Right lobe of liver (tissue), 4 donors: ENCODE data around the gene HKDC1.

Experiments used
- POLR2A ChIP-seq: fragments of 450-650 bp; IDR thresholded peaks from one replicate; pipeline ENCODE4 v1.6.1; 2017; ENCODE audit warnings: antibody characterized with exemption, mild to moderate bottlenecking
- TF ChIP-seq, protein P1 (sequence below), 4 donors: fragments of 200-600 bp in 3 of 4; fragments of 450-650 bp in 1 of 4; IDR thresholded peaks; one replicate each; pipeline versions ENCODE4 v1.5.1 to v1.8.0; 2016 to 2022; ENCODE audit warnings: antibody characterized with exemption in 4 of 4, mild to moderate bottlenecking in 2 of 4
- donor health status: DM: no; HTN: no; CAD: no.
- donor health status: DM: no; HTN: no; CAD: no.
- donor health status: DM: no; HTN: yes; CAD: no.

DNA sequence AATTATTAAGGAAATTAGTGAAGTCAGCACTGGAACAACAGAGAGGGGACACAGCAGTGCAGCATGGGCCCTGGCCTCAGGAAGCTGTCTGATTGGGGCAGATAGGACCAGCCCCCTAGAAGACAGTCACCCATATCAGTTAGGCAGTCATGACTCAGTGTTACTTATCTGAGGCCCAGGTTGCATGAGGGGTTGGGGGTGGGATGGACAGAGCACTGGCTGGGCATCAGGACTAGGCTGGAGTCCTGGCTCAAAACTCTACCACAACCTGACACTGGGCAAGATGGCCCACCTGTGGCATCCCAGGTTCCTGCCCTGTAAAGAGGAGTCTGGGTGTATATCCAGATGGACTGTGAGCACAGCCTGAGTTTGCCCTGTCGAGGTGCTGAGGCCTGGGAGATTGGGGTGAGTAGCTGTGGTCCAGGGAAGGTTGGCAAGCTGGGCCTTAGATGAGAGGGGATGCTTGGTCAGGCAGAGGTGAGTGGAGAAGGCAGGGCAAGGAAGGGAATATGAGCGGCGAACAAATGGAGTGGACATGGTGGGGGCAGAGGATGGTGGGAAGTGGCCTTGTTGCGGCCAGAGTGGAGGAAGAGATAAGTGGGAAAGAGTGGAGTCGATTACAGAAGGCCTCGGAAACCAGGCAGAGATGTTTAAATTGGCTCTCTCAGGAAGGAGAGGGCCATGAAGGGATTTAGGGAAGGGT, 95.6 kb downstream of the HKDC1 start:
- TF ChIP-seq POLR2A: no peak
- TF ChIP-seq, protein P1, sequence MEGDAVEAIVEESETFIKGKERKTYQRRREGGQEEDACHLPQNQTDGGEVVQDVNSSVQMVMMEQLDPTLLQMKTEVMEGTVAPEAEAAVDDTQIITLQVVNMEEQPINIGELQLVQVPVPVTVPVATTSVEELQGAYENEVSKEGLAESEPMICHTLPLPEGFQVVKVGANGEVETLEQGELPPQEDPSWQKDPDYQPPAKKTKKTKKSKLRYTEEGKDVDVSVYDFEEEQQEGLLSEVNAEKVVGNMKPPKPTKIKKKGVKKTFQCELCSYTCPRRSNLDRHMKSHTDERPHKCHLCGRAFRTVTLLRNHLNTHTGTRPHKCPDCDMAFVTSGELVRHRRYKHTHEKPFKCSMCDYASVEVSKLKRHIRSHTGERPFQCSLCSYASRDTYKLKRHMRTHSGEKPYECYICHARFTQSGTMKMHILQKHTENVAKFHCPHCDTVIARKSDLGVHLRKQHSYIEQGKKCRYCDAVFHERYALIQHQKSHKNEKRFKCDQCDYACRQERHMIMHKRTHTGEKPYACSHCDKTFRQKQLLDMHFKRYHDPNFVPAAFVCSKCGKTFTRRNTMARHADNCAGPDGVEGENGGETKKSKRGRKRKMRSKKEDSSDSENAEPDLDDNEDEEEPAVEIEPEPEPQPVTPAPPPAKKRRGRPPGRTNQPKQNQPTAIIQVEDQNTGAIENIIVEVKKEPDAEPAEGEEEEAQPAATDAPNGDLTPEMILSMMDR (IDR thresholded peaks at IDR 0.05): no peak
